ENCODE measurements around the gene PRRG2. TPM values are rescaled to one million over a fixed set of nuclear protein-coding genes. Genes with fewer than 3 reads are reported as not detected.

The PRRG2 gene
- total RNA-seq, 1 experiment from 2014 or later = 0.64 TPM

DNA sequence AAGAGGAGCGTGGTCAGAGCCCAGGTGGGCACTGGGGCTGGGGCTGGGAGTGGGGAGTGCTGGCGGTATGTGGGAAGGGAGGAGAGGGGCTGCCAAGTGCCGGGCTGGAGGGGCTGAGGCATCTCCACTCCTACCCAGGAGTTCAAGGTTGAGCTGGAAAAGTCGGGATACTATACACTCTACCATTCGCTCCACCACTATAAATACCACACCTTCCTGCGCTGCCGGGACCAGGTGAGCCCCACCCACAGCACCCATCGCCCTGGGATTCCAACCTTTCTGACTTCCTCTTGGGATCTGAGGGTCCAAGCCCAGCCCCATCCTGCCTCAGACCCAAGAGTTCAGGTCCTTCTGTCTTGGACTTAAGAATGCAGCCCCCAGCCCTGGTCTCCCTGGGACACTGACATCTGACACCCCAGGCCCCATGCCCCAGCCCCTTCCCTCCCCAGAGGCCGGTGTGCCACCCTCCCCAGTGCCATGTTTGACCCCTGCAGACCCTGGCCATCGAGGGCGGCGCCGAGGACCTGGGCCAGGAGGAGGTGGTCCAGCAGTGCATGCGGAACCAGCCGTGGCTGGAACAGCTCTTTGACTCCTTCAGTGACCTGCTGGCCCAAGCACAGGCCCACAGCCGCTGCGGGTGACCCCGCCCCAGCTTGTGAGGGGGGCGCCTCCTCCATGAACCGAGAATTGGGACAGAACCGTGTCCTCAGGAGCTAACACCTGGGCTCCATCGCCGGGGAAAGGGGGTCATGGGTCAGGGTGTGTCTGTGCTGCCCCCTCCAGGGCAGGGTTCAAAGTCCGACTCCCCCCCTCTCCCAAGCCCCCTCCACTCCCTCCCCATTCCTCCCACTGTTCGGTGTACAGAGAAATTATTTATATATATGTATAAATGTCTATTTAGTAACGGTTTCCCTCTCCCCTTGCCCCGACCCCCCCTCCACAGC lies 44.1 kb downstream of the PRRG2 start:
- POLR2A ChIA-PET = no interaction called here
- CTCF ChIA-PET = no interaction called here
- BruUV-seq (replicated peaks) = no TSS peak
- Histone ChIP-seq H3K4me1 (ENCODE audit: control insufficient read depth, insufficient read depth, low read length) (no peaks in the 10 kb centered on the region), H3K9me3 (ENCODE audit: control insufficient read depth, insufficient read depth, low read depth, low read length) (no peaks in the 10 kb centered on the region), H3K27me3 (ENCODE audit: control insufficient read depth, insufficient read depth, low read length) (no peaks in the 10 kb centered on the region), H3K4me3 (ENCODE audit: low read depth in 2 of 2, low read length in 2 of 2) (no peak overlapping the region), H3K36me3 (ENCODE audit: control insufficient read depth, insufficient read depth, low read length) (no peaks in the 10 kb centered on the region), H3K27ac (ENCODE audit: low read length) (no peak overlapping the region)
- ATAC-seq = peak; percentile 66; the same call in 1 of the 2 replicates
- TF ChIP-seq, protein P1, sequence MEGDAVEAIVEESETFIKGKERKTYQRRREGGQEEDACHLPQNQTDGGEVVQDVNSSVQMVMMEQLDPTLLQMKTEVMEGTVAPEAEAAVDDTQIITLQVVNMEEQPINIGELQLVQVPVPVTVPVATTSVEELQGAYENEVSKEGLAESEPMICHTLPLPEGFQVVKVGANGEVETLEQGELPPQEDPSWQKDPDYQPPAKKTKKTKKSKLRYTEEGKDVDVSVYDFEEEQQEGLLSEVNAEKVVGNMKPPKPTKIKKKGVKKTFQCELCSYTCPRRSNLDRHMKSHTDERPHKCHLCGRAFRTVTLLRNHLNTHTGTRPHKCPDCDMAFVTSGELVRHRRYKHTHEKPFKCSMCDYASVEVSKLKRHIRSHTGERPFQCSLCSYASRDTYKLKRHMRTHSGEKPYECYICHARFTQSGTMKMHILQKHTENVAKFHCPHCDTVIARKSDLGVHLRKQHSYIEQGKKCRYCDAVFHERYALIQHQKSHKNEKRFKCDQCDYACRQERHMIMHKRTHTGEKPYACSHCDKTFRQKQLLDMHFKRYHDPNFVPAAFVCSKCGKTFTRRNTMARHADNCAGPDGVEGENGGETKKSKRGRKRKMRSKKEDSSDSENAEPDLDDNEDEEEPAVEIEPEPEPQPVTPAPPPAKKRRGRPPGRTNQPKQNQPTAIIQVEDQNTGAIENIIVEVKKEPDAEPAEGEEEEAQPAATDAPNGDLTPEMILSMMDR (IDR thresholded peaks at IDR 0.05) = no peak
- no peak for TF ChIP-seq SIN3A (IDR thresholded peaks at IDR 0.05; ENCODE audit: borderline replicate concordance, insufficient read depth, low read depth, low read length)
- TF ChIP-seq POLR2AphosphoS5 (IDR thresholded peaks at IDR 0.05; ENCODE audit: low read depth, low read length) = no peak
- TF ChIP-seq TCF7L2 (IDR thresholded peaks at IDR 0.05; ENCODE audit: low read depth, low read length) = no peak
- TF ChIP-seq, protein P2, sequence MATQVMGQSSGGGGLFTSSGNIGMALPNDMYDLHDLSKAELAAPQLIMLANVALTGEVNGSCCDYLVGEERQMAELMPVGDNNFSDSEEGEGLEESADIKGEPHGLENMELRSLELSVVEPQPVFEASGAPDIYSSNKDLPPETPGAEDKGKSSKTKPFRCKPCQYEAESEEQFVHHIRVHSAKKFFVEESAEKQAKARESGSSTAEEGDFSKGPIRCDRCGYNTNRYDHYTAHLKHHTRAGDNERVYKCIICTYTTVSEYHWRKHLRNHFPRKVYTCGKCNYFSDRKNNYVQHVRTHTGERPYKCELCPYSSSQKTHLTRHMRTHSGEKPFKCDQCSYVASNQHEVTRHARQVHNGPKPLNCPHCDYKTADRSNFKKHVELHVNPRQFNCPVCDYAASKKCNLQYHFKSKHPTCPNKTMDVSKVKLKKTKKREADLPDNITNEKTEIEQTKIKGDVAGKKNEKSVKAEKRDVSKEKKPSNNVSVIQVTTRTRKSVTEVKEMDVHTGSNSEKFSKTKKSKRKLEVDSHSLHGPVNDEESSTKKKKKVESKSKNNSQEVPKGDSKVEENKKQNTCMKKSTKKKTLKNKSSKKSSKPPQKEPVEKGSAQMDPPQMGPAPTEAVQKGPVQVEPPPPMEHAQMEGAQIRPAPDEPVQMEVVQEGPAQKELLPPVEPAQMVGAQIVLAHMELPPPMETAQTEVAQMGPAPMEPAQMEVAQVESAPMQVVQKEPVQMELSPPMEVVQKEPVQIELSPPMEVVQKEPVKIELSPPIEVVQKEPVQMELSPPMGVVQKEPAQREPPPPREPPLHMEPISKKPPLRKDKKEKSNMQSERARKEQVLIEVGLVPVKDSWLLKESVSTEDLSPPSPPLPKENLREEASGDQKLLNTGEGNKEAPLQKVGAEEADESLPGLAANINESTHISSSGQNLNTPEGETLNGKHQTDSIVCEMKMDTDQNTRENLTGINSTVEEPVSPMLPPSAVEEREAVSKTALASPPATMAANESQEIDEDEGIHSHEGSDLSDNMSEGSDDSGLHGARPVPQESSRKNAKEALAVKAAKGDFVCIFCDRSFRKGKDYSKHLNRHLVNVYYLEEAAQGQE (IDR thresholded peaks at IDR 0.05; ENCODE audit: insufficient read depth in 1 of 2, low read depth in 2 of 2, low read length in 1 of 2) = no peak
- in situ Hi-C loops (cut with HindIII; ENCODE audit: low pct_unique_long_range_greater_than_20kb, low sequenced_read_pairs) (no loop called here), intact Hi-C loops (cut with micrococcal nuclease; ENCODE audit: unreplicated experiment) (no loop called here)
- DNase-seq (ENCODE audit: low read depth, low spot score) = no peak

DNA sequence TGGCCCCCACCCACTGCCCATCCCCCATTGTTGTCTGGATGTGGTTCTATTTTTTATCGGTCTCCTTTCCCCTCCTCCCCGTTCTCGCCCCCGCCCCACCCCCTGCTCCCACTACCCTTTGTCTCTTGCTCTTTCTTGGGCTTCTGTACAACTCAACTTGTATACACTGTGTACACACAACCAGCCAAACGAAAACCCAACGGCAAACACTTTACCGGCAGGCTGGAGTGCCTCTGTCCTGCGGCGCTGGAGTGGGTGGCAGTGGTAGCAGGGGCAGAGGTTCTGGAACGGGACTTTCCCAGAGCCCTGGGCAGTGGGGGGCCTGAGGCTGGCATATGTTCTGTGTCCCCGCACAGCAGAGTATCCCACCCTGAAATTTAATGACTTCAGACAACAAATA lies 45.1 kb downstream of the PRRG2 start:
- no peaks in the 10 kb centered on the region for H3K36me3 ChIP-seq (ENCODE audit: control insufficient read depth, insufficient read depth, low read length)
- H3K4me3 ChIP-seq (ENCODE audit: low read depth in 2 of 2, low read length in 2 of 2) = no peak overlapping the region
- TF ChIP-seq SIN3A (IDR thresholded peaks at IDR 0.05; ENCODE audit: borderline replicate concordance, insufficient read depth, low read depth, low read length) = no peak
- no peak for TF ChIP-seq TCF7L2 (IDR thresholded peaks at IDR 0.05; ENCODE audit: low read depth, low read length)
- TF ChIP-seq, protein P2 (IDR thresholded peaks at IDR 0.05; ENCODE audit: insufficient read depth in 1 of 2, low read depth in 2 of 2, low read length in 1 of 2) = no peak
- TF ChIP-seq, protein P1 (IDR thresholded peaks at IDR 0.05) = no peak
- TF ChIP-seq POLR2AphosphoS5 (IDR thresholded peaks at IDR 0.05; ENCODE audit: low read depth, low read length) = no peak
- no TSS peak for BruUV-seq (replicated peaks)
- no peaks in the 10 kb centered on the region for H3K27me3 ChIP-seq (ENCODE audit: control insufficient read depth, insufficient read depth, low read length)
- no peak overlapping the region for H3K27ac ChIP-seq (ENCODE audit: low read length)
- POLR2A ChIA-PET = interaction anchor here (0.6 kb wide), 2 partner anchors 8 to 189 kb away, joined by 4 read pairs; no protein-coding TSS in a partner anchor
- ATAC-seq (no peak), DNase-seq (ENCODE audit: low read depth, low spot score) (no peak)
- H3K4me1 ChIP-seq (ENCODE audit: control insufficient read depth, insufficient read depth, low read length) = no peaks in the 10 kb centered on the region
- CTCF ChIA-PET = no interaction called here
- intact Hi-C loops (cut with micrococcal nuclease; ENCODE audit: unreplicated experiment) (no loop called here), in situ Hi-C loops (cut with HindIII; ENCODE audit: low pct_unique_long_range_greater_than_20kb, low sequenced_read_pairs) (no loop called here)
- no peaks in the 10 kb centered on the region for H3K9me3 ChIP-seq (ENCODE audit: control insufficient read depth, insufficient read depth, low read depth, low read length)
